ENCODE measurements around the gene HAS3. TPM values are rescaled to one million over a fixed set of nuclear protein-coding genes. Genes with fewer than 3 reads are reported as not detected.
A peak's percentile ranks its signal among the peaks of the same experiment; 100 is the strongest.

The HAS3 gene
- total RNA-seq, 1 experiment from 2014 or later, result 100 TPM

DNA sequence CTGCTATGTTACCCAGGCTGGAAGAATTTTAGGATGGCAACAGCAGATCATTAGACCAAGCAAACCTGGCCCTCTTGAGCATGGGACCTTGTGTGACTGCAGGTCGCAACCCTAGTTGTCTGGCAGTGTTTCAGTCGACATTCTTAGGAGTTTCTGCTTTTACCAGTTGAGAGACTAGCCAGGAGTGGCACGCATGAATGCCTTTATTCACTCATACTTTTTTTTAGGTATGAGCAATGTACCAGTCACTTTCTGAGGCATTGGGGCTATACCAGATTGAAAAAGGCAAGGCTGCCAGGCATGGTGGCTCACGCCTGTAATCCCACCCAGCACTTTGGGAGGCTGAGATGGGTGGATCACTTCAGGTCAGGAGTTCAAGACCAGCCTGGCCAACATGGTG is 28.2 kb upstream of the HAS3 start:
- no peak overlapping the region for H2AFZ ChIP-seq (ENCODE audit: low read length)
- H3T11ph ChIP-seq (ENCODE audit: low read length), result no peak overlapping the region
- no peak overlapping the region for H2BK12ac ChIP-seq (ENCODE audit: insufficient read length, low read depth, low read length)
- H3K4me2 ChIP-seq (ENCODE audit: insufficient read depth, insufficient read length, low read length), result no peak overlapping the region
- no peaks in the 10 kb centered on the region for H3K9me3 Mint-ChIP-seq
- H2BK120ac ChIP-seq (ENCODE audit: low read depth, low read length, poor library complexity, severe bottlenecking), result no peak overlapping the region
- H2BK5ac ChIP-seq (ENCODE audit: insufficient read length, low read length), result no peak overlapping the region
- no peak overlapping the region for H3K56ac ChIP-seq (ENCODE audit: insufficient read length, low read depth, low read length)
- H3K4ac ChIP-seq (ENCODE audit: low read depth, low read length), result no peak overlapping the region
- no peaks in the 10 kb centered on the region for H3K9me3 ChIP-seq (ENCODE audit: control insufficient read depth, low read depth, low read length)
- H3K79me1 ChIP-seq (ENCODE audit: insufficient read depth, low read depth, low read length, poor library complexity, severe bottlenecking), result no peaks in the 10 kb centered on the region
- H4K8ac ChIP-seq (replicated peaks; ENCODE audit: insufficient read length, low read depth, low read length), result no peak overlapping the region
- H3K36me3 Mint-ChIP-seq (ENCODE audit: insufficient read depth in 1 of 3, low read depth in 3 of 3), result no peaks in the 10 kb centered on the region
- H3K4me1 ChIP-seq (ENCODE audit: insufficient read depth, low read length), result peaks cover 15% of the 10 kb centered on the region; the same call in 1 of the 2 replicates
- H4K91ac ChIP-seq (ENCODE audit: insufficient read length, low read depth, low read length), result no peak overlapping the region
- no peak overlapping the region for H4K5ac ChIP-seq (ENCODE audit: insufficient read length, low read depth, low read length)
- H3K27ac Mint-ChIP-seq, result peak overlapping the region in 1 of 3 experiments; percentile 48; a peak in 1 of 7 replicates
- H3K14ac ChIP-seq (ENCODE audit: insufficient read depth, low read length), result no peak overlapping the region
- TF ChIP-seq, protein P1, sequence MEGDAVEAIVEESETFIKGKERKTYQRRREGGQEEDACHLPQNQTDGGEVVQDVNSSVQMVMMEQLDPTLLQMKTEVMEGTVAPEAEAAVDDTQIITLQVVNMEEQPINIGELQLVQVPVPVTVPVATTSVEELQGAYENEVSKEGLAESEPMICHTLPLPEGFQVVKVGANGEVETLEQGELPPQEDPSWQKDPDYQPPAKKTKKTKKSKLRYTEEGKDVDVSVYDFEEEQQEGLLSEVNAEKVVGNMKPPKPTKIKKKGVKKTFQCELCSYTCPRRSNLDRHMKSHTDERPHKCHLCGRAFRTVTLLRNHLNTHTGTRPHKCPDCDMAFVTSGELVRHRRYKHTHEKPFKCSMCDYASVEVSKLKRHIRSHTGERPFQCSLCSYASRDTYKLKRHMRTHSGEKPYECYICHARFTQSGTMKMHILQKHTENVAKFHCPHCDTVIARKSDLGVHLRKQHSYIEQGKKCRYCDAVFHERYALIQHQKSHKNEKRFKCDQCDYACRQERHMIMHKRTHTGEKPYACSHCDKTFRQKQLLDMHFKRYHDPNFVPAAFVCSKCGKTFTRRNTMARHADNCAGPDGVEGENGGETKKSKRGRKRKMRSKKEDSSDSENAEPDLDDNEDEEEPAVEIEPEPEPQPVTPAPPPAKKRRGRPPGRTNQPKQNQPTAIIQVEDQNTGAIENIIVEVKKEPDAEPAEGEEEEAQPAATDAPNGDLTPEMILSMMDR (conservative IDR thresholded peaks at IDR 0.05), result no peak
- no peaks in the 10 kb centered on the region for H4K20me1 ChIP-seq (ENCODE audit: control insufficient read depth, insufficient read depth, insufficient read length)
- no peak overlapping the region for H2BK15ac ChIP-seq (ENCODE audit: low read depth, low read length)
- H3K27me3 ChIP-seq (ENCODE audit: insufficient read depth, low read length), result no peaks in the 10 kb centered on the region
- H3K4me1 Mint-ChIP-seq, result peaks cover 34 to 37% of the 10 kb centered on the region in 2 experiments
- no peak overlapping the region for H3K27ac ChIP-seq (ENCODE audit: insufficient read length, low read depth, low read length)
- no peaks in the 10 kb centered on the region for H3K23me2 ChIP-seq (ENCODE audit: insufficient read length, low read depth, low read length, poor library complexity, severe bottlenecking)
- no peaks in the 10 kb centered on the region for H3K79me2 ChIP-seq (ENCODE audit: insufficient read depth, low read length)
- H3K18ac ChIP-seq (ENCODE audit: insufficient read length, low read depth, low read length), result no peak overlapping the region
- H2AK5ac ChIP-seq (ENCODE audit: insufficient read length, low read length), result no peak overlapping the region
- H3K27me3 Mint-ChIP-seq (ENCODE audit: low read depth), result peaks cover 7% of the 10 kb centered on the region
- no peak overlapping the region for H3K4me3 Mint-ChIP-seq
- no peak overlapping the region for H3K23ac ChIP-seq (ENCODE audit: insufficient read length, low read depth, low read length)
- DNase-seq, result no peak
- H3K9ac ChIP-seq (ENCODE audit: extremely low read depth, insufficient read length, low read length), result no peak overlapping the region
- H2BK20ac ChIP-seq (ENCODE audit: low read depth, low read length, poor library complexity, severe bottlenecking), result no peak overlapping the region
- no CpG with 5 or more reads among the region's 4 CpGs for WGBS (ENCODE audit: extremely low coverage, insufficient read length, low lambda C conversion rate)

Measured in H9 (cell line).